NCI-H460 (cell line): ENCODE measurements around the gene TRMT2A. TPM values are rescaled to one million over a fixed set of nuclear protein-coding genes. Genes with fewer than 3 reads are reported as not detected.

Experiments used
- DNase-seq: peaks from one replicate; pipeline ENCODE4 v3.0.0-alpha.2; 2016; ENCODE audit warnings: low read depth; ENCODE audit errors: extremely low read depth
- total RNA-seq: library from RNA; depleted of rRNA; stranded (reverse); fragments of >200 nt; shearing (Covaris generic); gene quantifications from 2 replicates; pipeline ENCODE4 v1.2.3, GENCODE V29; 2014

TRMT2A gene
- total RNA-seq, 1 experiment from 2014 or later = 23.8 TPM

- no peak for DNase-seq
These were observed 32.5 kb upstream of the TRMT2A start for GRCh38 chr22:20149257-20150250.

- DNase-seq = no peak
These were observed 31.4 kb upstream of the TRMT2A start for GRCh38 chr22:20148414-20148813.

- no peak for DNase-seq
These were observed 30.4 kb upstream of the TRMT2A start for GRCh38 chr22:20147237-20147988.

GRCh38 chr22:20146777-20147176 is 29.8 kb upstream of the TRMT2A start:
- DNase-seq = no peak

- DNase-seq = no peak
These were observed 28.8 kb upstream of the TRMT2A start for GRCh38 chr22:20145832-20146223.

- DNase-seq = no peak
These were observed 28.3 kb upstream of the TRMT2A start for GRCh38 chr22:20145206-20145831.

- DNase-seq = no peak
These were observed 27.0 kb upstream of the TRMT2A start for GRCh38 chr22:20143883-20144665.

GRCh38 chr22:20142711-20143621 is 25.9 kb upstream of the TRMT2A start:
- DNase-seq = no peak

GRCh38 chr22:20141186-20142077 is 24.4 kb upstream of the TRMT2A start:
- no peak for DNase-seq

GRCh38 chr22:20140521-20140964 is 23.5 kb upstream of the TRMT2A start:
- no peak for DNase-seq

- DNase-seq = no peak
These were observed 23.1 kb upstream of the TRMT2A start for GRCh38 chr22:20140107-20140445.

- no peak for DNase-seq
These were observed 22.5 kb upstream of the TRMT2A start for GRCh38 chr22:20139391-20140106.

GRCh38 chr22:20138868-20139267 is 21.8 kb upstream of the TRMT2A start:
- DNase-seq = no peak

GRCh38 chr22:20138417-20138738 is 21.4 kb upstream of the TRMT2A start:
- DNase-seq = no peak

- no peak for DNase-seq
These were observed 20.8 kb upstream of the TRMT2A start for GRCh38 chr22:20137671-20138416.

- no peak for DNase-seq
These were observed 20.1 kb upstream of the TRMT2A start for GRCh38 chr22:20137113-20137512.

GRCh38 chr22:20136603-20136873 is 19.5 kb upstream of the TRMT2A start:
- no peak for DNase-seq
